HG03064 (cell line): ENCODE results near the gene EPHB3.

Experiments
- ATAC-seq: cut with Tn5 transposase; IDR thresholded peaks from one replicate; pipeline ENCODE4 v1.9.1; 2021; ENCODE audit warnings: low read depth; ENCODE audit not compliant: unreplicated experiment

EPHB3 gene

GRCh38 chr3:184578218-184578617, 16.6 kb downstream of the EPHB3 start:
- no peak for ATAC-seq

GRCh38 chr3:184578822-184579221, 17.2 kb downstream of the EPHB3 start:
- no peak for ATAC-seq

- ATAC-seq = no peak
Measured at GRCh38 chr3:184579513-184579912, 17.9 kb downstream of the EPHB3 start.

GRCh38 chr3:184580376-184580775, 18.8 kb downstream of the EPHB3 start:
- no peak for ATAC-seq

- no peak for ATAC-seq
Measured at GRCh38 chr3:184581331-184581855, 19.8 kb downstream of the EPHB3 start.

- ATAC-seq = no peak
Measured at GRCh38 chr3:184582646-184583577, 21.3 kb downstream of the EPHB3 start.

GRCh38 chr3:184583578-184584451, 22.2 kb downstream of the EPHB3 start:
- no peak for ATAC-seq

GRCh38 chr3:184584464-184584891, 22.9 kb downstream of the EPHB3 start:
- no peak for ATAC-seq

- ATAC-seq = no peak
Measured at GRCh38 chr3:184585545-184585944, 24.0 kb downstream of the EPHB3 start.

GRCh38 chr3:184586851-184587250, 25.3 kb downstream of the EPHB3 start:
- no peak for ATAC-seq

GRCh38 chr3:184588776-184589175, 27.2 kb downstream of the EPHB3 start:
- no peak for ATAC-seq

- ATAC-seq = no peak
Measured at GRCh38 chr3:184590795-184591194, 29.2 kb downstream of the EPHB3 start.

- ATAC-seq = no peak
Measured at GRCh38 chr3:184591789-184592188, 30.2 kb downstream of the EPHB3 start.

GRCh38 chr3:184592371-184593219, 31.0 kb downstream of the EPHB3 start:
- ATAC-seq = no peak

- ATAC-seq = no peak
Measured at GRCh38 chr3:184593220-184593927, 31.8 kb downstream of the EPHB3 start.

GRCh38 chr3:184593928-184594303, 32.3 kb downstream of the EPHB3 start:
- ATAC-seq = no peak

GRCh38 chr3:184594371-184595001, 32.9 kb downstream of the EPHB3 start:
- ATAC-seq = no peak

GRCh38 chr3:184595726-184596125, 34.1 kb downstream of the EPHB3 start:
- no peak for ATAC-seq

- ATAC-seq = no peak
Measured at GRCh38 chr3:184596233-184596632, 34.6 kb downstream of the EPHB3 start.
